ENCODE measurements around the gene MAP7. TPM values are rescaled to one million over a fixed set of nuclear protein-coding genes. Genes with fewer than 3 reads are reported as not detected.

MAP7 gene
- total RNA-seq, 1 donor from 2014 or later, result 1.3 TPM

GRCh38 chr6:136464874-136465273 is 85.3 kb downstream of the MAP7 start:
- H3K4me1 Mint-ChIP-seq, result peaks cover 21% of the 10 kb centered on the region
- H3K4me3 Mint-ChIP-seq, result no peak overlapping the region
- H3K27me3 Mint-ChIP-seq (ENCODE audit: low read depth), result peaks cover 2% of the 10 kb centered on the region
- TF ChIP-seq CTCF (conservative IDR thresholded peaks at IDR 0.05), result no peak
- no peaks in the 10 kb centered on the region for H3K9me3 Mint-ChIP-seq
- DNase-seq (ENCODE audit: low read depth, low spot score), result no peak
- H3K27ac Mint-ChIP-seq (ENCODE audit: unreplicated experiment), result no peak overlapping the region
- H3K36me3 Mint-ChIP-seq (ENCODE audit: low read depth), result no peaks in the 10 kb centered on the region

GRCh38 chr6:136464148-136464547 is 86.1 kb downstream of the MAP7 start:
- no peaks in the 10 kb centered on the region for H3K9me3 Mint-ChIP-seq
- peaks cover 3% of the 10 kb centered on the region for H3K27me3 Mint-ChIP-seq (ENCODE audit: low read depth)
- H3K27ac Mint-ChIP-seq (ENCODE audit: unreplicated experiment), result no peak overlapping the region
- H3K4me3 Mint-ChIP-seq, result no peak overlapping the region
- peaks cover 15% of the 10 kb centered on the region for H3K4me1 Mint-ChIP-seq
- no peaks in the 10 kb centered on the region for H3K36me3 Mint-ChIP-seq (ENCODE audit: low read depth)
- no peak for TF ChIP-seq CTCF (conservative IDR thresholded peaks at IDR 0.05)
- no peak for DNase-seq (ENCODE audit: low read depth, low spot score)

GRCh38 chr6:136463743-136464142 is 86.5 kb downstream of the MAP7 start:
- no peak for TF ChIP-seq CTCF (conservative IDR thresholded peaks at IDR 0.05)
- H3K9me3 Mint-ChIP-seq, result peaks cover 1% of the 10 kb centered on the region
- no peak overlapping the region for H3K4me3 Mint-ChIP-seq
- peaks cover 7% of the 10 kb centered on the region for H3K27me3 Mint-ChIP-seq (ENCODE audit: low read depth)
- H3K4me1 Mint-ChIP-seq, result peaks cover 13% of the 10 kb centered on the region
- H3K36me3 Mint-ChIP-seq (ENCODE audit: low read depth), result no peaks in the 10 kb centered on the region
- H3K27ac Mint-ChIP-seq (ENCODE audit: unreplicated experiment), result no peak overlapping the region
- DNase-seq (ENCODE audit: low read depth, low spot score), result no peak

GRCh38 chr6:136446579-136447187 is 103.5 kb downstream of the MAP7 start:
- Mint-ChIP-seq H3K9me3 (no peaks in the 10 kb centered on the region), H3K4me3 (no peak overlapping the region)

GRCh38 chr6:136446145-136446544 is 104.1 kb downstream of the MAP7 start:
- no peak overlapping the region for H3K4me3 Mint-ChIP-seq

More at GRCh38 chr6:136446579-136447187, 103.5 kb downstream of the MAP7 start:
- Mint-ChIP-seq H3K36me3 (ENCODE audit: low read depth) (no peaks in the 10 kb centered on the region), H3K27ac (ENCODE audit: unreplicated experiment) (no peak overlapping the region), H3K4me1 (no peaks in the 10 kb centered on the region), H3K27me3 (ENCODE audit: low read depth) (peaks cover 9% of the 10 kb centered on the region)
- no peak for TF ChIP-seq CTCF (conservative IDR thresholded peaks at IDR 0.05)
- no peak for DNase-seq (ENCODE audit: low read depth, low spot score)

More at GRCh38 chr6:136446145-136446544, 104.1 kb downstream of the MAP7 start:
- Mint-ChIP-seq H3K4me1 (no peaks in the 10 kb centered on the region), H3K27ac (ENCODE audit: unreplicated experiment) (no peak overlapping the region), H3K9me3 (no peaks in the 10 kb centered on the region), H3K27me3 (ENCODE audit: low read depth) (peaks cover 9% of the 10 kb centered on the region), H3K36me3 (ENCODE audit: low read depth) (no peaks in the 10 kb centered on the region)
- no peak for TF ChIP-seq CTCF (conservative IDR thresholded peaks at IDR 0.05)
- no peak for DNase-seq (ENCODE audit: low read depth, low spot score)
